ENCODE measurements around the gene ARL15. TPM values are rescaled to one million over a fixed set of nuclear protein-coding genes. Genes with fewer than 3 reads are reported as not detected.

ARL15 gene
- total RNA-seq, 1 experiment from 2014 or later = 13.0 TPM

DNA sequence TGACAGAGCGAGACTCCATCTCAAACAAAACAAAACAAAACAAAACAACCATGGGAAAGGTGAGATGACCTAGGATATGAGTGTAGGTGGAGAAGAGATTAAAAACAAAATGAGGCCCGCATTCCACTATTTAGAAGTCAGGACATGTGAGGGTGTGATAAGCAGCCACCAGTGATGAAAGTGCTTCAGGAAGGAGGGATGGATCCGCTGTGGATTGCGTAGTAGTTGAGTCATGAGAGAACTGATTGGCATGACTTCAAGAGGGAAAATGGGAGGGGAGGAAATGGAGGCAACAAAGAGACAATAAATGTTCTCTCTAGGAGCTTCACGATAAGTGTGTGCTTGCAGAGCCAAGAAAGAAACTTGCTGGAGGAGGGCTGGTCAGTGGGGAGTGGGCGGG is 367.6 kb downstream of the ARL15 start:
- Histone ChIP-seq H3K9me3 (ENCODE audit: control insufficient read depth, low read depth, low read length) (no peaks in the 10 kb centered on the region), H3K18ac (ENCODE audit: insufficient read length, low read depth, low read length) (no peak overlapping the region), H2BK20ac (ENCODE audit: low read depth, low read length, poor library complexity, severe bottlenecking) (no peak overlapping the region), H3K79me1 (ENCODE audit: insufficient read depth, low read depth, low read length, poor library complexity, severe bottlenecking) (no peaks in the 10 kb centered on the region), H3K9ac (ENCODE audit: extremely low read depth, insufficient read length, low read length) (no peak overlapping the region), H3K14ac (ENCODE audit: insufficient read depth, low read length) (no peak overlapping the region), H4K20me1 (ENCODE audit: control insufficient read depth, insufficient read depth, insufficient read length) (no peaks in the 10 kb centered on the region), H3K27me3 (ENCODE audit: insufficient read depth, low read length) (no peaks in the 10 kb centered on the region), H3K56ac (ENCODE audit: insufficient read length, low read depth, low read length) (no peak overlapping the region), H3K4ac (ENCODE audit: low read depth, low read length) (no peak overlapping the region), H4K8ac (replicated peaks; ENCODE audit: insufficient read length, low read depth, low read length) (no peak overlapping the region), H3K23me2 (ENCODE audit: insufficient read length, low read depth, low read length, poor library complexity, severe bottlenecking) (no peaks in the 10 kb centered on the region), H3K27ac (ENCODE audit: insufficient read length, low read depth, low read length) (no peak overlapping the region), H2AFZ (ENCODE audit: low read length) (no peak overlapping the region), H4K91ac (ENCODE audit: insufficient read length, low read depth, low read length) (no peak overlapping the region), H2BK5ac (ENCODE audit: insufficient read length, low read length) (no peak overlapping the region), H3K4me1 (ENCODE audit: insufficient read depth, low read length) (peaks cover 6% of the 10 kb centered on the region; the same call in 1 of the 2 replicates), H3K4me2 (ENCODE audit: insufficient read depth, insufficient read length, low read length) (no peak overlapping the region), H2BK120ac (ENCODE audit: low read depth, low read length, poor library complexity, severe bottlenecking) (no peak overlapping the region), H2BK15ac (ENCODE audit: low read depth, low read length) (no peak overlapping the region), H3K79me2 (ENCODE audit: insufficient read depth, low read length) (no peaks in the 10 kb centered on the region), H3T11ph (ENCODE audit: low read length) (no peak overlapping the region), H2AK5ac (ENCODE audit: insufficient read length, low read length) (no peak overlapping the region), H3K23ac (ENCODE audit: insufficient read length, low read depth, low read length) (no peak overlapping the region), H2BK12ac (ENCODE audit: insufficient read length, low read depth, low read length) (no peak overlapping the region), H4K5ac (ENCODE audit: insufficient read length, low read depth, low read length) (no peak overlapping the region)
- H3K36me3 Mint-ChIP-seq (ENCODE audit: insufficient read depth in 1 of 3, low read depth in 3 of 3) = peaks cover 0 to 8% (median 3%) of the 10 kb centered on the region in 3 experiments; a peak in 6 of 7 replicates
- no peaks in the 10 kb centered on the region for H3K27me3 Mint-ChIP-seq (ENCODE audit: low read depth)
- H3K27ac Mint-ChIP-seq = peak overlapping the region in 2 of 3 experiments; percentile 22 to 35; a peak in 3 of 7 replicates
- no peak for TF ChIP-seq CTCF (conservative IDR thresholded peaks at IDR 0.05)
- no CpG with 5 or more reads among the region's 6 CpGs for WGBS (ENCODE audit: extremely low coverage, insufficient read length, low lambda C conversion rate)
- DNase-seq = no peak
- H3K9me3 Mint-ChIP-seq = no peaks in the 10 kb centered on the region
- H3K4me3 Mint-ChIP-seq = no peak overlapping the region
- peaks cover 33 to 35% of the 10 kb centered on the region in 2 experiments for H3K4me1 Mint-ChIP-seq
